WTC11 (cell line): ENCODE data around the gene GALNT16.

ENCODE experiments used
- CTCF ChIP-seq: fragments of 200-600 bp; IDR thresholded peaks from 2 replicates; pipeline ENCODE4 v1.8.0; 2022; ENCODE audit warnings: antibody characterized with exemption
- E2F1 ChIP-seq: sonication (generic); formaldehyde crosslinking; IDR thresholded peaks from 2 replicates; pipeline ENCODE4 v1.8.0; 2022; ENCODE audit warnings: mild to moderate bottlenecking, missing genetic modification reagents
- FOXK1 ChIP-seq: sonication (generic); formaldehyde crosslinking; IDR thresholded peaks from 2 replicates; pipeline ENCODE4 v1.8.0; 2022; ENCODE audit warnings: mild to moderate bottlenecking, moderate library complexity, missing genetic modification reagents
- KAT7 ChIP-seq: sonication (generic); formaldehyde crosslinking; IDR thresholded peaks from 2 replicates; pipeline ENCODE4 v1.8.1; 2023; ENCODE audit warnings: missing genetic modification reagents, mild to moderate bottlenecking, borderline replicate concordance
- NFYB ChIP-seq: sonication (generic); formaldehyde crosslinking; conservative IDR thresholded peaks from 2 replicates; pipeline ENCODE4 v1.8.0; 2022; ENCODE audit warnings: low read depth, missing genetic modification reagents
- NR3C1 ChIP-seq: sonication (generic); formaldehyde crosslinking; conservative IDR thresholded peaks from 2 replicates; pipeline ENCODE4 v1.8.1; 2023; ENCODE audit warnings: low read depth, mild to moderate bottlenecking, missing genetic modification reagents
- SP1 ChIP-seq: sonication (generic); formaldehyde crosslinking; conservative IDR thresholded peaks from 2 replicates; pipeline ENCODE4 v1.8.1; 2022; ENCODE audit warnings: missing genetic modification reagents
- ZNF138 ChIP-seq: sonication (generic); formaldehyde crosslinking; conservative IDR thresholded peaks from 2 replicates; pipeline ENCODE4 v1.8.1; 2022; ENCODE audit warnings: mild to moderate bottlenecking, moderate library complexity, missing genetic modification reagents
- TF ChIP-seq, protein P1 (sequence below): sonication (generic); formaldehyde crosslinking; conservative IDR thresholded peaks from 2 replicates; pipeline ENCODE4 v1.8.1; 2022; ENCODE audit warnings: mild to moderate bottlenecking, missing genetic modification reagents
- TF ChIP-seq, protein P2 (sequence below): sonication (generic); formaldehyde crosslinking; IDR thresholded peaks from 2 replicates; pipeline ENCODE4 v1.8.1; 2023; ENCODE audit warnings: mild to moderate bottlenecking, moderate library complexity, missing genetic modification reagents

GRCh38 chr14:69366069-69366468 is 106.1 kb downstream of the GALNT16 start:
- TF ChIP-seq CTCF (no peak), KAT7 (CRISPR knock-in tag) (no peak), ZNF138 (no peak), SP1 (CRISPR knock-in tag) (no peak), E2F1 (CRISPR knock-in tag) (no peak), FOXK1 (CRISPR knock-in tag) (no peak), NFYB (CRISPR knock-in tag) (no peak), NR3C1 (CRISPR knock-in tag) (no peak)
- TF ChIP-seq, protein P1, sequence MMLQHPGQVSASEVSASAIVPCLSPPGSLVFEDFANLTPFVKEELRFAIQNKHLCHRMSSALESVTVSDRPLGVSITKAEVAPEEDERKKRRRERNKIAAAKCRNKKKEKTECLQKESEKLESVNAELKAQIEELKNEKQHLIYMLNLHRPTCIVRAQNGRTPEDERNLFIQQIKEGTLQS = no peak
- TF ChIP-seq, protein P2, sequence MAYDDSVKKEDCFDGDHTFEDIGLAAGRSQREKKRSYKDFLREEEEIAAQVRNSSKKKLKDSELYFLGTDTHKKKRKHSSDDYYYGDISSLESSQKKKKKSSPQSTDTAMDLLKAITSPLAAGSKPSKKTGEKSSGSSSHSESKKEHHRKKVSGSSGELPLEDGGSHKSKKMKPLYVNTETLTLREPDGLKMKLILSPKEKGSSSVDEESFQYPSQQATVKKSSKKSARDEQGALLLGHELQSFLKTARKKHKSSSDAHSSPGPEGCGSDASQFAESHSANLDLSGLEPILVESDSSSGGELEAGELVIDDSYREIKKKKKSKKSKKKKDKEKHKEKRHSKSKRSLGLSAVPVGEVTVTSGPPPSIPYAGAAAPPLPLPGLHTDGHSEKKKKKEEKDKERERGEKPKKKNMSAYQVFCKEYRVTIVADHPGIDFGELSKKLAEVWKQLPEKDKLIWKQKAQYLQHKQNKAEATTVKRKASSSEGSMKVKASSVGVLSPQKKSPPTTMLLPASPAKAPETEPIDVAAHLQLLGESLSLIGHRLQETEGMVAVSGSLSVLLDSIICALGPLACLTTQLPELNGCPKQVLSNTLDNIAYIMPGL (CRISPR knock-in tag) = no peak
